ENCODE data around the gene TBC1D14. TPM values are rescaled to one million over a fixed set of nuclear protein-coding genes. Genes with fewer than 3 reads are reported as not detected.

TBC1D14 gene
- total RNA-seq, 4 donors from 2014 or later, result 42.6 to 56.9 (median 54.0) TPM

DNA sequence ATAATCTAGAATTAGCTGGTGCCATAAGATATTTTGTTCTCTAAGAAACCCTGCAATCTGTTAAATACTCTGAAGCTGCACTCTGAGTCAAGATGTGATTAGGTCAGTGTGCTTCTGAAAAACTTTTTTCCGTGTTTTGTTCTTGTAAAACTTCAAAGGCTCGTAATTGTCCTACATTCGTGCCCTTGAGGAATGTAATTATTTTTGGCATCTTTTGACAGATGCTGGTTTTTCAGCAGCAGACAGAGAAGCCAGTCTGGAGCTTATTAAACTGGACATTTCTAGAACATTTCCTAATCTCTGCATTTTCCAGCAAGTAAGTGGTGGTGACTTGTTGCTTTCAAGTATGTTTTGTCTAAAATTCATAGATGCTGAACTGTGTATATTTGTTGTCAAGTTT, 96.8 kb downstream of the TBC1D14 start:
- 66 to 81% methylated on average over 3 of the region's 3 CpGs for WGBS, 2 donors (ENCODE audit: low coverage in 1 of 2)
- Histone ChIP-seq H3K27me3 (no peaks in the 10 kb centered on the region), H3K36me3 (peaks cover 0 to 35% (median 8%) of the 10 kb centered on the region in 4 donors), H3K4me1 (no peaks in the 10 kb centered on the region), H3K27ac (no peak overlapping the region), H3K9me3 (no peaks in the 10 kb centered on the region), H3K4me3 (no peak overlapping the region)
- in situ Hi-C loops (cut with MboI; ENCODE audit: low pct_ligation_motif_present in 1 of 4, low pct_unique_long_range_greater_than_20kb in 1 of 4, low sequenced_read_pairs in 3 of 4), result no loop called here
- intact Hi-C loops (cut with DNase I; ENCODE audit: low total_unique reads), result no loop called here
- DNase-seq, result no peak
- TF ChIP-seq, protein P1, sequence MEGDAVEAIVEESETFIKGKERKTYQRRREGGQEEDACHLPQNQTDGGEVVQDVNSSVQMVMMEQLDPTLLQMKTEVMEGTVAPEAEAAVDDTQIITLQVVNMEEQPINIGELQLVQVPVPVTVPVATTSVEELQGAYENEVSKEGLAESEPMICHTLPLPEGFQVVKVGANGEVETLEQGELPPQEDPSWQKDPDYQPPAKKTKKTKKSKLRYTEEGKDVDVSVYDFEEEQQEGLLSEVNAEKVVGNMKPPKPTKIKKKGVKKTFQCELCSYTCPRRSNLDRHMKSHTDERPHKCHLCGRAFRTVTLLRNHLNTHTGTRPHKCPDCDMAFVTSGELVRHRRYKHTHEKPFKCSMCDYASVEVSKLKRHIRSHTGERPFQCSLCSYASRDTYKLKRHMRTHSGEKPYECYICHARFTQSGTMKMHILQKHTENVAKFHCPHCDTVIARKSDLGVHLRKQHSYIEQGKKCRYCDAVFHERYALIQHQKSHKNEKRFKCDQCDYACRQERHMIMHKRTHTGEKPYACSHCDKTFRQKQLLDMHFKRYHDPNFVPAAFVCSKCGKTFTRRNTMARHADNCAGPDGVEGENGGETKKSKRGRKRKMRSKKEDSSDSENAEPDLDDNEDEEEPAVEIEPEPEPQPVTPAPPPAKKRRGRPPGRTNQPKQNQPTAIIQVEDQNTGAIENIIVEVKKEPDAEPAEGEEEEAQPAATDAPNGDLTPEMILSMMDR (IDR thresholded peaks at IDR 0.05), result no peak
- no peak for TF ChIP-seq EP300 (IDR thresholded peaks at IDR 0.05; ENCODE audit: low read depth)
- no peak for TF ChIP-seq POLR2AphosphoS5 (IDR thresholded peaks at IDR 0.05)
- no peak for TF ChIP-seq POLR2A (IDR thresholded peaks at IDR 0.05)

DNA sequence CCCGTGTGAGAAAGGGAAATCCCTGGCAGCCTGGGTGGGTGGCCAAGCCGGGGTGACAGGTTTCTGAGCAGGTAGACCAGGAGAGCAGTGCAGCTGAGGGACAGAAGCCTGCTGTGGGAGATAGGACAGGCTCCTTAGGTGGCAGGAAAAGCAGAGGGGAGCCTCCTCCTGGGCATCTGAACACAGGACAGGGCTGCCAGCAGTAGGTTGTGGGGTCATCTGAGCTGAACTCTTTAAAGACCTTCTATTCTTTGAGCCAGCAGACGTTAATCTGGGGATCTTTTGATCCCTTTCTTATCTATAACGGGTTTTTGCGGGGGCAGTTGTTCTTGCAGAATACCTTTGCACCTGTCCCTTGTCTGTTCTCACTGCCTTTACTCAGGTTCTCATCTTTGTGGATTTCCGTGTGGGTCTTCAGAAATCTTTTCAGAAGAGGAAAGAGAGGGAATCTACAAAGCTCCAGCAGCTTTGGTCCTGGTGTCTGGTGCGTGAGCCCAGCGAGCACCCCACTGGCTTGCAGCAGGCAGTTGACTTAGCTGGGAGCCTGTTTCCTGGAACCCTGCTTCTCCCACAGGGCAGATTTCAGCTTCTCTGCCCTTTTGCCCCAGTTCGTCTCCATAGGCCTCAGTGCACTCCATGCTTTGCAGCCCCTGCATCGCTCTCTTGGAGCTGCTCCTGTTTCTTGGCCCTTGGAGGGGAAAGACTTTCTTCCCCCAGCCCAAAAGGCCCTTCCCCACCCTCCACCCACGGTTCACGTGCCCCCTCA, 97.7 kb downstream of the TBC1D14 start:
- TF ChIP-seq POLR2A (IDR thresholded peaks at IDR 0.05) (no peak), EP300 (IDR thresholded peaks at IDR 0.05; ENCODE audit: low read depth) (no peak), POLR2AphosphoS5 (IDR thresholded peaks at IDR 0.05) (no peak)
- TF ChIP-seq, protein P1 (IDR thresholded peaks at IDR 0.05), result no peak
- Histone ChIP-seq H3K4me1 (no peaks in the 10 kb centered on the region), H3K4me3 (no peak overlapping the region), H3K9me3 (no peaks in the 10 kb centered on the region), H3K27ac (no peak overlapping the region), H3K36me3 (peaks cover 0 to 36% (median 6%) of the 10 kb centered on the region in 4 donors), H3K27me3 (no peaks in the 10 kb centered on the region)
- intact Hi-C loops (cut with DNase I; ENCODE audit: low total_unique reads) (no loop called here), in situ Hi-C loops (cut with MboI; ENCODE audit: low pct_ligation_motif_present in 1 of 4, low pct_unique_long_range_greater_than_20kb in 1 of 4, low sequenced_read_pairs in 3 of 4) (no loop called here)
- no peak for DNase-seq
- WGBS, 2 donors (ENCODE audit: low coverage in 1 of 2), result 70 to 79% methylated on average over 5 to 12 of the region's 12 CpGs

- H3K9me3 ChIP-seq, result no peaks in the 10 kb centered on the region
- no peaks in the 10 kb centered on the region for H3K4me1 ChIP-seq
- TF ChIP-seq, protein P1 (IDR thresholded peaks at IDR 0.05), result no peak
- TF ChIP-seq POLR2A (IDR thresholded peaks at IDR 0.05) (no peak), EP300 (IDR thresholded peaks at IDR 0.05; ENCODE audit: low read depth) (no peak), POLR2AphosphoS5 (IDR thresholded peaks at IDR 0.05) (no peak)
- intact Hi-C loops (cut with DNase I; ENCODE audit: low total_unique reads) (no loop called here), in situ Hi-C loops (cut with MboI; ENCODE audit: low pct_ligation_motif_present in 1 of 4, low pct_unique_long_range_greater_than_20kb in 1 of 4, low sequenced_read_pairs in 3 of 4) (no loop called here)
- no peak for DNase-seq
- no peak overlapping the region for H3K27ac ChIP-seq
- WGBS, 2 donors (ENCODE audit: low coverage in 1 of 2), result 59% methylated on average over 2 of the region's 2 CpGs; no CpG with 5 or more reads in 1 of the 2 donors
- peaks cover 0 to 36% (median 6%) of the 10 kb centered on the region in 4 donors for H3K36me3 ChIP-seq
- H3K4me3 ChIP-seq, result no peak overlapping the region
- no peaks in the 10 kb centered on the region for H3K27me3 ChIP-seq
Measured at GRCh38 chr4:7007944-7008343, 98.3 kb downstream of the TBC1D14 start.

- Histone ChIP-seq H3K4me3 (no peak overlapping the region), H3K36me3 (peaks cover 0 to 39% (median 11%) of the 10 kb centered on the region in 4 donors), H3K9me3 (no peaks in the 10 kb centered on the region), H3K27ac (no peak overlapping the region), H3K27me3 (no peaks in the 10 kb centered on the region), H3K4me1 (no peaks in the 10 kb centered on the region)
- intact Hi-C loops (cut with DNase I; ENCODE audit: low total_unique reads) (no loop called here), in situ Hi-C loops (cut with MboI; ENCODE audit: low pct_ligation_motif_present in 1 of 4, low pct_unique_long_range_greater_than_20kb in 1 of 4, low sequenced_read_pairs in 3 of 4) (no loop called here)
- 85 to 90% methylated on average over 4 to 5 of the region's 5 CpGs for WGBS, 2 donors (ENCODE audit: low coverage in 1 of 2)
- TF ChIP-seq, protein P1 (IDR thresholded peaks at IDR 0.05), result no peak
- TF ChIP-seq POLR2A (IDR thresholded peaks at IDR 0.05) (no peak), POLR2AphosphoS5 (IDR thresholded peaks at IDR 0.05) (no peak)
- no peak for DNase-seq
Measured at GRCh38 chr4:7009564-7009963, 99.9 kb downstream of the TBC1D14 start.

All from transverse colon (tissue), 4 donors.